Measurements from ENCODE around the gene CD47.

CD47 gene

GRCh38 chr3:108041253-108041652, 49.6 kb downstream of the CD47 start:
- no peaks in the 10 kb centered on the region for H3K9me3 ChIP-seq
- no peaks in the 10 kb centered on the region for H3K4me1 ChIP-seq
- in situ Hi-C loops (cut with MboI; ENCODE audit: low sequenced_read_pairs) = no loop called here
- H3K4me3 ChIP-seq = no peak overlapping the region
- H3K27me3 ChIP-seq (ENCODE audit: low read depth) = no peaks in the 10 kb centered on the region
- H3K36me3 ChIP-seq (replicated peaks) = no peaks in the 10 kb centered on the region; the same call in 1 of the 2 replicates
- no peak for DNase-seq (ENCODE audit: low spot score in 2 of 2)

- no peaks in the 10 kb centered on the region; the same call in 1 of the 2 replicates for H3K36me3 ChIP-seq (replicated peaks)
- H3K4me3 ChIP-seq = no peak overlapping the region
- H3K27me3 ChIP-seq (ENCODE audit: low read depth) = no peaks in the 10 kb centered on the region
- no peaks in the 10 kb centered on the region for H3K9me3 ChIP-seq
- no peaks in the 10 kb centered on the region for H3K4me1 ChIP-seq
- in situ Hi-C loops (cut with MboI; ENCODE audit: low sequenced_read_pairs) = no loop called here
- no peak for DNase-seq (ENCODE audit: low spot score in 2 of 2)
These were observed 53.1 kb downstream of the CD47 start for GRCh38 chr3:108037770-108038169.

DNA sequence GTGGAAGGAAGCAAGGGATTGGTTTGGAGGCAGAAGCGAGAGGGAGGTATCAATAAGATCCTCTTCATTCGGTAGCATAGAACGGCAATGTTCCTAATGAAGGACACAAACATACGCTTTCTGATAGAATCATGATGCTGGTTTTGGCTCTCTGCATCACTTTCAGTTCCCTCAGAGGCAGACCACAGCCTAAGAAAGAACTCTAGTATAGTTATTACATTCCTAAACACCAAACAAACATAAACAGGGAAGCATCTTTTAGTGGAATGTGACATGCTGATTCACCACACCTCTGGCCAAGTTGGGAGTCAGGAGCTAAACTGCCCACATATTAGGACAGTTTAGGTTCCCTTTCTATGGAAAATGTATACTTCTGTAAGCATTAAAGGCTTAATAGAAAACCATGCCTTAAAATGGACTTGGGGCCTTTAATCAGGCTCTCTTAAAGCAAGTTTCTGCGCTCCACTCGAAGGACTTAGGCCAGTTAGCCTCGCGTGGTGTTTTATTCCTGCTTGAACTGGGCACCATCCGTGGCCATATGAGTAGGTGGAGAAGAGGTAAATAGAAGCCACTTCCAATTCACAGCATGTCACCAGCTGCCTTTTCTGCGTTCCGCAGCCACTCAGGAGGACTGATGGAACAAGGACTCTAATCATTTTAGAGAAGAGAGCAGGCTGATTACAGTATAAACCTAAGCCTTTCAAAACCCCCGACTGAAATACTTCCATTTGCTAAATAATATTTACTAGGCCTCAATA, 53.7 kb downstream of the CD47 start:
- Histone ChIP-seq H3K9me3 (no peaks in the 10 kb centered on the region), H3K4me1 (no peaks in the 10 kb centered on the region), H3K36me3 (replicated peaks) (no peaks in the 10 kb centered on the region), H3K4me3 (no peak overlapping the region), H3K27me3 (ENCODE audit: low read depth) (no peaks in the 10 kb centered on the region)
- in situ Hi-C loops (cut with MboI; ENCODE audit: low sequenced_read_pairs) = no loop called here
- no peak for DNase-seq (ENCODE audit: low spot score in 2 of 2)

GRCh38 chr3:108036401-108036800, 54.4 kb downstream of the CD47 start:
- in situ Hi-C loops (cut with MboI; ENCODE audit: low sequenced_read_pairs) = no loop called here
- no peaks in the 10 kb centered on the region for H3K27me3 ChIP-seq (ENCODE audit: low read depth)
- no peaks in the 10 kb centered on the region for H3K4me1 ChIP-seq
- H3K4me3 ChIP-seq = no peak overlapping the region
- H3K36me3 ChIP-seq (replicated peaks) = no peaks in the 10 kb centered on the region
- H3K9me3 ChIP-seq = no peaks in the 10 kb centered on the region
- no peak for DNase-seq (ENCODE audit: low spot score in 2 of 2)

DNA sequence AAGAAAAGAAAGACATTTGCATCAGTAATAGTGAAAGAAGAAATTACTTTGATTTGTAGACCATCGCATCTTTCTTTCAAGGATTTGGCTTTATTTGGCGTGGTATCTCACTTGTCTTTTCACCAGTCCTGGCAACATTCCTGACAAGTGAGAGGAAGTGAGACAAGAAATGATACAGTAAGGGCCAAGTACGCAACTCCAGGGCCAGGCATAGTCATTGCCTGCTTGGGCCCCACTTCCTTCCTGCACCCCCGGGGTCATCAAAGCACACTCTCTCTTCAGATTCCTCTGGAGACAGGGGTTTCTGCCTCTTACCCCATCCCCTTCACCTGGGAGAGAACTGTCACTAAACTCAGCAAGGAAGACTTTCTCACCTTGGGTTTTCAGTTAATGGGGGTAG, 55.1 kb downstream of the CD47 start:
- Histone ChIP-seq H3K36me3 (replicated peaks) (no peaks in the 10 kb centered on the region), H3K4me3 (no peak overlapping the region), H3K27me3 (ENCODE audit: low read depth) (no peaks in the 10 kb centered on the region), H3K9me3 (no peaks in the 10 kb centered on the region), H3K4me1 (no peaks in the 10 kb centered on the region)
- no peak for DNase-seq (ENCODE audit: low spot score in 2 of 2)
- in situ Hi-C loops (cut with MboI; ENCODE audit: low sequenced_read_pairs) = no loop called here

GRCh38 chr3:108031895-108032294, 58.9 kb downstream of the CD47 start:
- in situ Hi-C loops (cut with MboI; ENCODE audit: low sequenced_read_pairs) = no loop called here
- DNase-seq (ENCODE audit: low spot score in 2 of 2) = no peak
- H3K9me3 ChIP-seq = no peaks in the 10 kb centered on the region

GRCh38 chr3:108030960-108031359, 59.9 kb downstream of the CD47 start:
- H3K36me3 ChIP-seq (replicated peaks) = no peaks in the 10 kb centered on the region
- H3K4me3 ChIP-seq = no peak overlapping the region
- DNase-seq (ENCODE audit: low spot score in 2 of 2) = no peak
- no peaks in the 10 kb centered on the region for H3K9me3 ChIP-seq
- H3K27me3 ChIP-seq (ENCODE audit: low read depth) = no peaks in the 10 kb centered on the region
- no peaks in the 10 kb centered on the region for H3K4me1 ChIP-seq
- in situ Hi-C loops (cut with MboI; ENCODE audit: low sequenced_read_pairs) = no loop called here

More at GRCh38 chr3:108031895-108032294, 58.9 kb downstream of the CD47 start:
- H3K36me3 ChIP-seq (replicated peaks) = no peaks in the 10 kb centered on the region
- no peaks in the 10 kb centered on the region for H3K4me1 ChIP-seq
- H3K4me3 ChIP-seq = no peak overlapping the region
- no peaks in the 10 kb centered on the region for H3K27me3 ChIP-seq (ENCODE audit: low read depth)

DNA sequence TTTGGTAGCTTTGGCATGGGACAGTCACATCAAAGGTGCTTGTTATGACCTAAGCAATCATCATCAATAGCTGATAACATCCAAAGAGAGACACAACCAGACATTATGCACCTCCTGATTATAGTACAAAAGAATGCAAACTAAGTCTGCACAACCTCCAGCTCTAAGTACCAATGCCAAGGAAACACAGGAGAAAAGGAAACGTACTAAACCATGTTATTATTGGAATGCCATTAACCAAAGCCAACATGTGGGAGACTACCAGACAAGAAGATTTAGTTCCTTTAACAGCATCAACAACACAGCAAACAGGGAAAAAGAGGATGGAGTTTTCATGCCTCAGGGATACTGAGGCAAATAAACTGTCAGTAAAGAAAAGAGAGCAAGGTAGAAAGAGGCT, 61.4 kb downstream of the CD47 start:
- in situ Hi-C loops (cut with MboI; ENCODE audit: low sequenced_read_pairs) = no loop called here

DNA sequence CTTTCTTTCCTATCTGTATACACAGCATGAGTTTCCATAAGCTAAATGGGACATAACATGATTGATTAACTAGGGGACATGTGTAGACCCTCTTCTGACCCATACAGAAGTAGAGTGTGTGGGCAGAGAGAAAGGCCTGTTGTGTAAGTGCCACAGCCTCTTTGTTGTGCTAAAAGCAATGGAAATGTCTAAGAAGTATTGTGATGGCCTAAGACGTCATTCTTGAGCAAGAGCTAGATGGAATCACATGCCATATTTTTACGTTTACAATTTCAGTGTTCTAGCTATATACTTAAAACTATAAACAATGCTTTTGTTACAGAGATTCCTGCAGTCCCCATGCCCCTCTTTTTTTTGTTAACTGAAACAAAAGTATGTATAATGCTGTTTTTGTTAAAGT, 61.9 kb downstream of the CD47 start:
- in situ Hi-C loops (cut with MboI; ENCODE audit: low sequenced_read_pairs) = no loop called here
- H3K9me3 ChIP-seq = no peaks in the 10 kb centered on the region
- H3K4me1 ChIP-seq = no peaks in the 10 kb centered on the region
- DNase-seq (ENCODE audit: low spot score in 2 of 2) = no peak
- H3K4me3 ChIP-seq = no peak overlapping the region
- H3K27me3 ChIP-seq (ENCODE audit: low read depth) = no peaks in the 10 kb centered on the region
- no peaks in the 10 kb centered on the region for H3K36me3 ChIP-seq (replicated peaks)

More for the DNA sequence above, 61.4 kb downstream of the CD47 start:
- no peaks in the 10 kb centered on the region for H3K27me3 ChIP-seq (ENCODE audit: low read depth)
- H3K36me3 ChIP-seq (replicated peaks) = no peaks in the 10 kb centered on the region
- no peaks in the 10 kb centered on the region for H3K4me1 ChIP-seq
- no peaks in the 10 kb centered on the region for H3K9me3 ChIP-seq
- DNase-seq (ENCODE audit: low spot score in 2 of 2) = no peak
- H3K4me3 ChIP-seq = no peak overlapping the region

- Histone ChIP-seq H3K36me3 (replicated peaks) (no peaks in the 10 kb centered on the region), H3K27me3 (ENCODE audit: low read depth) (no peaks in the 10 kb centered on the region), H3K4me3 (no peak overlapping the region), H3K9me3 (no peaks in the 10 kb centered on the region), H3K4me1 (no peaks in the 10 kb centered on the region)
- in situ Hi-C loops (cut with MboI; ENCODE audit: low sequenced_read_pairs) = no loop called here
- DNase-seq (ENCODE audit: low spot score in 2 of 2) = no peak
These were observed 65.7 kb downstream of the CD47 start for GRCh38 chr3:108025177-108025576.

DNA sequence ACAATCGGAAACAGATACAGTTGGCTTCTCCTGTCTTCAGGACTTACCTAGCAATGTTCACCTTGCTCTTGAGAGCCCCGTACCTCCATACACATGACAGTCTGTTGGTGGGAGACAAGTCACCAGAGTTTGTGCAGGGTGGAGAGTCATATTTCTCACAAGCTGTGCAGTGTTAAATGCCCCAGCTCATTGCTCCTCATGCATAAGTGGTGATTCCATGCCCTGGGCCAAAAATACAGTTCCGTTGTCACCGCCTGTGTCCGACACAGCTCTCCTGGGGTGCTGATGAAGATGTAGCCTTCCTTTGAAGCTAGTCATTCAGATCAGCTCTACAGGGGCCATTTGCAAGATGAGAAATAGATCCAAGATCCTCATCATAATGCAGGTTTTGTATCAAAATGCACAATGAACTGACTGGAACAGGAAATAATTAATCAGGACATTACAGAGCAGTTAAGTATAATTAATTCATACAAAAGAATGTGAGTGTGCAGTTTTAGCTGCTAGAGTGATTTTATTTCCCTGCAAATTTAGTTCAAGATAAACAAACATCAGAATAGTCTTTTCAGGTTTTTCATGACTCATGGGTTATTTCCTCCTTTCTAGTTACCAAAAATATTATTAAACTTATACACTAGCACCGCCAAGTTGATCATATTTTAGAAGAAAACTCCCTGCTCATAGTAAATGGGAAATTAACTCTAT, 66.5 kb downstream of the CD47 start:
- DNase-seq (ENCODE audit: low spot score in 2 of 2) = no peak
- in situ Hi-C loops (cut with MboI; ENCODE audit: low sequenced_read_pairs) = no loop called here
- Histone ChIP-seq H3K9me3 (no peaks in the 10 kb centered on the region), H3K27me3 (ENCODE audit: low read depth) (no peaks in the 10 kb centered on the region), H3K36me3 (replicated peaks) (no peaks in the 10 kb centered on the region), H3K4me1 (no peaks in the 10 kb centered on the region), H3K4me3 (no peak overlapping the region)

GRCh38 chr3:108022256-108023150, 68.3 kb downstream of the CD47 start:
- no peak for DNase-seq (ENCODE audit: low spot score in 2 of 2)
- Histone ChIP-seq H3K36me3 (replicated peaks) (no peaks in the 10 kb centered on the region), H3K27me3 (ENCODE audit: low read depth) (no peaks in the 10 kb centered on the region), H3K4me3 (no peak overlapping the region), H3K4me1 (peaks cover 6% of the 10 kb centered on the region), H3K9me3 (no peaks in the 10 kb centered on the region)
- in situ Hi-C loops (cut with MboI; ENCODE audit: low sequenced_read_pairs) = no loop called here

GRCh38 chr3:108021533-108021932, 69.3 kb downstream of the CD47 start:
- in situ Hi-C loops (cut with MboI; ENCODE audit: low sequenced_read_pairs) = no loop called here
- DNase-seq (ENCODE audit: low spot score in 2 of 2) = no peak
- Histone ChIP-seq H3K9me3 (no peaks in the 10 kb centered on the region), H3K27me3 (ENCODE audit: low read depth) (no peaks in the 10 kb centered on the region), H3K36me3 (replicated peaks) (no peaks in the 10 kb centered on the region), H3K4me3 (no peak overlapping the region), H3K4me1 (peaks cover 8% of the 10 kb centered on the region)

GRCh38 chr3:108021131-108021530, 69.7 kb downstream of the CD47 start:
- no peaks in the 10 kb centered on the region for H3K27me3 ChIP-seq (ENCODE audit: low read depth)
- H3K9me3 ChIP-seq = no peaks in the 10 kb centered on the region
- no peaks in the 10 kb centered on the region for H3K36me3 ChIP-seq (replicated peaks)
- in situ Hi-C loops (cut with MboI; ENCODE audit: low sequenced_read_pairs) = no loop called here
- H3K4me3 ChIP-seq = no peak overlapping the region
- H3K4me1 ChIP-seq = peaks cover 8% of the 10 kb centered on the region
- DNase-seq (ENCODE audit: low spot score in 2 of 2) = no peak

All from HAP-1 (cell line).